ENCODE results near the gene SBSN.

SBSN gene

DNA sequence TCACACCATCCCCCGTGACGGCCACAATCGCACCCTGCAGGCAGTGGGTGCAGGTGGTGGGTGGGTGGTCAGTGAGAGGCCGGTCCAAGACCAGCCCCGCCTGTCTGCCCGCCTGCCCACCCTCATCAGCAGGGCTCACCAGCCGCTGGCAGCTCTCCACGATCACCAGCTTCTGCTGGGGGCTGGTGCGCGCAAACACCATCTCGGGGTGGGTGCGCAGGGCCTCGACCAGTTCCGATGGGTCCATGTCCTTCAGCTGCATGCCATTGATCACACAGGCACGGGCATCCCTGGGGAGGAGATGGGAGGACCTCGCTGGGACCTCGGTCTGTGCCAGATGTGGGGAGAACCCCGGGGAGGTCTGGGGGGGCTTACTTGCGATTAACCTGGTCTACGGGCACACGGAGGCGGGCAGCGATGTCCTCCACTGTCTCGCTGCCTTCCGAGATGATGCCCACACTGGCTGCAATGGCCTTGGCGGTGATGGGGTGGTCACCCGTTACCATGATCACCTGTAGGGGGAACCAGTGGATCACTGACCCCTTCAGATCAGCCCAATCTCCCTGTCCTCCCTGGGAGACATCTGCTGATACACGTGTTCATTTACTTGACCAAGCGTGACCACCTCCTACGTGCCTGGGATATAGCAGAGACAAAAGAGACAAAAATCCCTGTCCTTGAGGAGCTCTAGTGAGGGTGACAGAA, 27.3 kb upstream of the SBSN start:
- no peak for DNase-seq (ENCODE audit: low spot score)

DNA sequence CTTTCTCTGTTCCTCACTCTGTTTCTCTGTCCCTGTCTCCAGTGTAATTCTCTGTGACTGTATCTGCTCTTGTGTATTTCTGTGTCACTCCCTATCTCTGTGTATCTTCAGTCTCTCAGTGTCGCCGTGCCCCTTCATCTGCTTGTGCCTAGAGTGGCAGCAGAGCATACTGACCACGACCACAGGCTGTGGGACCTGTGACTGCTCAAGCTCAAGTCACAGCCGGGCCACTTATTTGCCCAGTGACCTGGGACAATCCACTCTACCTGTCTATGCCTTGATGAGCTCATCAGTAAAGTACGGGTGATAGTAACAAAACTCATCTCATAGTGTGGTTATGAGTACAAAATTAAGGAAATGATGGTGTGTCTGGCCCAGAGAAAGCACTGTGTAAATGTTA, 26.0 kb upstream of the SBSN start:
- no peak for DNase-seq (ENCODE audit: low spot score)

DNA sequence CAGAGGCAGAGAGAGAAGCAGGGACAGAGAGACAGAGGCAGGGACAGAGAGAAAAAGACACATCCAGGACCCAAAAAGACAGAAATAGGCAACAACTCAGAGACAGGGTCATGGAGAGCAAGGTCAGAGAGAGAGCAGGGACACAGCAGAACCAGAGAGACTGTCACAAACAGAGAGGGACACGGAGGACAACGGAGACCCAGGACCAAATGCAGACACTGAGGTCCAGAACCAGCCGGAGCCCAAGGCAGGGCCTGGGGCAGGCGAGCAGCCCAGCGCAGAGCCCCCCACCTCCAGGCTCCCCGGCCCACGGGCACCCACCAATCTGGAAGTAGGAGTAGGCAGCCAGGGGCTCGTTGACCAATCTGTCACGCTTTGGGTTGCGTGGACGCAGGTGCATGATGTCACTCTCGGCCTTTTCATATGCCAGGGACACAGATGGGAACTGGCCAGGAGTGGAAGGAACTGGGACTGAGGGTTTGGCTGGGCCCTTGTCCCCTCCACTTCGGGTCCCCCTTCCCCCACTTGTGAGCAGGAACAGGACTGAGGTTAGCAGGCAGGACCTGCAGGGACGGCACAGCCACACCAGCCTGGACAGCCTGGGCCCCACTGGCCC, 25.4 kb upstream of the SBSN start:
- no peak for DNase-seq (ENCODE audit: low spot score)

DNA sequence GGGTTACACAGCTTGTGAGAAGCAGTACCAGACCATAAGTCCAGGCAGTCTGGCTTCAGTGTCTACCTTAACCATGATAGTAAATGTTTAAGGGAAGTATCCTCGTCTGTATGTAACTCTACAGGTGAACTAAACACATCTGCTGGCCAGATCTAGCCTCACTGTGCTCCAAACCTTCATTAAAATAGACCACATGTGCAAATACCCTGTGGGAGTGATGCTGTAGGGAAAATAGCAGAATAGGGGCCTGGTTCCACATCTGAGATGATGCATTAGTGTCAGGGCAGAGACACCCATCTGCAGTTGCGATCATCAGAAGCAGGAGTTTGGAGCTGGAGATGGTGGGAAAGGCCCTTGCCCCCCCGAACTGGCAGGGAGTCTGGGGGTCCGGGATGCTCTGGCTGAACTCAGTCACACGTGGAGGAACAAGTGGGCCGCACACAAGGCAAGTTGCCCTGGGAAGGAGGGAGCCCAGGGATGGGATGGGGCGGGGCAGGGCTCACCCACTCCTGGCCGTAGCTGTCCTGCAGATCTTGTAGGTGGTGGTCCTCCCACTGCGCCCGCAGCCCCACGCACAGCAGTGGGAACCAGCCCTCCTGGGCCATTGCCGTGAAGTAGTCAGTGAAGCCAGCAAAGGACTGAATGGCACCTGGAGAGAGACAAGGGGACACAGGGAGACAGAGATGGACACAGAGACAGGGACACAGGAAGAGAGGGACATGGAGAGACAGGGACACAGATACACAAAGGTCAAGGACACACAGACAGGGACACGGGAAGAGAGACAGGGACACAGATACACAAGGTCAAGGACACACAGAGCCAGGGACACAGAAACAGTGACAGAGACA, 24.6 kb upstream of the SBSN start:
- DNase-seq (ENCODE audit: low spot score): no peak

DNA sequence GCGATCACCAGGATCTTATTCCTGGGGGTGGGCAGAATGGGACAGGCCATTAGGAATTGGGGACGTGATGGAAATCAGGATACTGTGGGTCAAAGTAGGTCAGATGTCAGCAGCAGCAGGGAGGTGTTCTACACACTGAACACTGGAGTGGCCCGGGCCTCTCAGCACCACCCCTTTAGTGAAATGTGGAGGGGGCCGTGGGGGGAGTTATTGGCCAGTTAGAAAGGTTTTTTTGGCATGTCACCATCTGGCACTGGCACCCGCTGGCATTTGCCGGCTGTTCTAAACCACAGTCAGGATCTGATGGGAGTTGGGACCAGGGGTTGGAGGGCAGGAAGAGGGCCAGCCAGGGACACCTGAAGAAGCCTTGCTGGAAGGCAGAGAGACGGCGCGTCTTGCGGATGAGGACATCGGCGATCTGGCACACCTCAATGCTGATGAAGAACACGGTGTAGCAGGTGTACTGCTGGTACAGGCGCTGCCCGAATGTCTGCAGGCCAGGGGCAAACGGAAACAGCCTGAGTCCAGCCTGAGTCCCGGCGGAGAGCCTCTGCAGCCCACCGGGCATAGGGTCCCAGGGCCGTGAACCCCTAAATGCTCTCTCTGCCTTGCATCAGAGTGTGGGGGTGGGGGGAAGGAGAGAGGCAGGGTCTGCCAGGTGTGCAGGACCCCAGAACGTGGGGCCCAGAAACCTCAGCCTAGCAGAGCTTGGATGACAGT, 23.1 kb upstream of the SBSN start:
- no peak for DNase-seq (ENCODE audit: low spot score)

DNA sequence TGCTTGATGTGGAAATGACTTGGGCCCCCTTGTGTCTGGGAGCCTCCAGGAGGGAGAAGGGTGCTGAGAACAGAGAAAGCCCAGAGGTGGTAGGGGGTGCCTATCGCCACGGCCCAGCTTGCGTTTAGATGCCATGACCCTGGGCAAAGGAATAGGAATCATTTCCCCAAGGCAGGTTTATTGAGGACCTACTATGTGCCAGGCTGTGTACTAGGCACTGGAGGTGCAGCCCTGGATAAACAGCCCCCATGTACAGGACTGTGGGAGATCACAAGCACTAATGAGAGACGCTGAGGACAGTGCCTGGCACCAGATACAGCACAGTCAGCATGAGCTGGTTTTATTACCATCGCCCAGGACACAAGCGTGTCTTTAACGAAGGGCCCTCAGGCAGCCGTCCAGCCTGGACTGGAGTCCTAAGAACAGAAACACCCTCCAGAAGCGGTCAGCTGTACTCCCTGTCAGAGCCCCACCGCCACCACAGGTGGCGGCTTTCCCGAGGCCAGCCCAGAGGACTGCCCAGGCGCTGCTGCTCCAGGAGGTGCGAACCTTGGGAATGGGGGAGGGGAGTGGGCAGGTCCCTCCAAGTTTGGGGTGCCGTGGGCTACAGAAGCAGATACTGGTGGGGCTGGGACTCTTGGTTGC, 21.9 kb upstream of the SBSN start:
- no peak for DNase-seq (ENCODE audit: low spot score)

DNA sequence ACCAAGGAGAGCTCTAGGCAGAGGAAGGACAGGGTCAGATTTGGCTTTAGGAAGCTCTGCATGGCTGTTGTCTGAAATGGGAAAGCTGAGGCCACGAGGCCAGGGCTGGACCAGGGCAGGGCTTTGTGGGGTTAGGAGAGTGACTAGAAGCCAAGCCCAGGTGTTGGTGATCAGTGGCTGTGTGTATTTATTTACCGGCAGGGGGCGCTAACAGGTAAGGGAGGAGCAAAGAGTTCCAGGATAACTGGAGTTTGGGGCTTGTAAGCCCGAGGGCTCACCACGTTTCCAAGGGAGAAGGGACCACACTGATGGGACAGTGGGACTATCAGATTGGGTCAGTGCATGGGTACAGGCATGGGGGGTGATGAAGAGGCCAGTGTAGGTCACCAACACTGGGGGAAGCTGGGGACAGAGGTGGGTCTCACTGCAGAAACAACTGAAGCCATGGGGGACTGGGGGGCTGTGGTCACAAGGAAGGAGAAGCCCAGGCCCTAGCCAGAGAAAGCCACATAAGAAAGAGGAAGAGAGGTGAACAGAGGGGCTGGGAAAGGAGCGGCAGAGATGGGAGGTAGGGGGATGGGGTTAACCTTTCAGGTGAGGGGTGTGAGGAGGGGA, 21.2 kb upstream of the SBSN start:
- DNase-seq (ENCODE audit: low spot score): peak; percentile 56

DNA sequence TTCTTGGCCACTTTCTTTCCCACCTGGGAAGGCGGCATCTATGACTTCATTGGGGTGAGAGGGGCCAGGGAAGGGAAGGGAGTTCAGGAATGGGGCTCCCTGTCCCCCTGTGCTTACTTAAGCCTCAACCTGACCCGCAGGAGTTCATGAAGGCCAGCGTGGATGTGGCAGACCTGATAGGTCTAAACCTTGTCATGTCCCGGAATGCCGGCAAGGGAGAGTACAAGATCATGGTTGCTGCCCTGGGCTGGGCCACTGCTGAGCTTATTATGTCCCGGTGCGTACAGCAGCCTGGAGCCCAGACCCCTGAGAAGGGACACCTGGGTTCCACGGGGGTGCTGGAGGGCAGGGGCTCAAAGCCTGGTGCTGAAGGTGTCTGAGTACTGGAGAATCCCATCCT, 18.4 kb upstream of the SBSN start:
- DNase-seq (ENCODE audit: low spot score): no peak

DNA sequence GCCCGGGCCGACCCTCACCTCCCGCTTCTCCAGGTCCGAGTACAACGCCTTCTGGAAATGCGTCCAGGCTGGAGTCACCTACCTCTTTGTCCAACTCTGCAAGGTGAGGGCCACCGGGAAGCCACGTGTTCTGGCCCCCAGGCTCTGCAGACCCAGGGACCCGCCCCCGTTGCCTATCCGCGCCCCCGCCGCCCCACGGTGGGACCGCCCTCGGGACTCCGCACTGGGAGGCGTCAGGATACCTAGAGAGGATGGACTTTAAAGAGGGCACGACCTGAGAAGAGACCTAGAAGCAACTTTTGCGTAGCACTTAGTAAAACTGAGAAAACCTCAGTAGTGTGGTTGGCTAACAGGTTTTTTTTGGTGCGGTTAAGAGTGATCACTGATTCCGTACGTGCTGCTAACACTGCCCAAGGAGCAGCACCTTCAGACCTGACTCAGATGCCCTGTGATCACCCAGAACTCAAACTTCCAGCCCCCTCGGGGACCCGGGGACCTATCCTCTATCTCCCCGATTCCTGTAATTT, 17.8 kb upstream of the SBSN start:
- DNase-seq (ENCODE audit: low spot score): no peak

DNA sequence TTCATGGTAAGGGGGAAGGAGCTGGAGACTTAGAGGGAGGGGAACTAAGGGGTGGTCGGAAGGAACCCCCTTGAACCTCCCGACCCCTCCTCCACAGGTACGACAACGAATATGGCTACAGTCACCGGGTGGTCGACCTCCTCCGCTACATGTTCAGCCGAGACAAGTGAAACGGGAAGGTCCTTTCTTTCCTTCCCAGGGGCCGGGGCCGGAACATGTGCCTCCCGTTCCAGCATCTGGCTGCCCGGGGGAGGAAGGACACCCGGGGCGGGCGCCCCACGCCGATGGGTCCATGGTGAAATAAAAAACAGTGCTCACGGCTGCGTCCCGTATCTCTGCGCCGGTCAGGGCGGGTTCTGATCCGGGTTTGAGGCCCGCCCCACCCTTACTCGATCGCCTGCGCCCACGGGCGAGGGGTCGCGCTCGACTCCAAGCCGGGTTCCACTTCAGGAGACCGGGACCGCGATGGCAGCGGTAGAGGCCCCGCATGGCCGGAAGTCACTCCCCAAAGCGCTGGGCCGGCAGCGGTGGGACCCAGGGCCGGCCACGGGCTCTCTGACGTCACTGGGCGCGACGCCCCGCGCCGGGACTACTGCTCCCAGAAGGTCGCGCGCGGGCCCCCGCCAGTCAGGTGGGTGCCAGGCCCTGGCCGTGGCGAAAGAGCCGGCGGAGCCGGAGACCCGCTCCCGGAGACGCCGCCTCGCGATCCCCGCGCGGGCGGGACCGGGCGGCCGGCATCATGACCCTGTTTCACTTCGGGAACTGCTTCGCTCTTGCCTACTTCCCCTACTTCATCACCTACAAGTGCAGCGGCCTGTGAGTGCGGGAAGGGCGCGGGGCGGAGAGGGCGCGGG, 17.1 kb upstream of the SBSN start, which contains the start of gene TMEM147:
Gene TMEM147 (plus strand): TSS at position 626 of the 854 bp plus-strand sequence. CDS start 114 bp downstream, at position 740.
- DNase-seq (ENCODE audit: low spot score): peak; percentile 73

DNA sequence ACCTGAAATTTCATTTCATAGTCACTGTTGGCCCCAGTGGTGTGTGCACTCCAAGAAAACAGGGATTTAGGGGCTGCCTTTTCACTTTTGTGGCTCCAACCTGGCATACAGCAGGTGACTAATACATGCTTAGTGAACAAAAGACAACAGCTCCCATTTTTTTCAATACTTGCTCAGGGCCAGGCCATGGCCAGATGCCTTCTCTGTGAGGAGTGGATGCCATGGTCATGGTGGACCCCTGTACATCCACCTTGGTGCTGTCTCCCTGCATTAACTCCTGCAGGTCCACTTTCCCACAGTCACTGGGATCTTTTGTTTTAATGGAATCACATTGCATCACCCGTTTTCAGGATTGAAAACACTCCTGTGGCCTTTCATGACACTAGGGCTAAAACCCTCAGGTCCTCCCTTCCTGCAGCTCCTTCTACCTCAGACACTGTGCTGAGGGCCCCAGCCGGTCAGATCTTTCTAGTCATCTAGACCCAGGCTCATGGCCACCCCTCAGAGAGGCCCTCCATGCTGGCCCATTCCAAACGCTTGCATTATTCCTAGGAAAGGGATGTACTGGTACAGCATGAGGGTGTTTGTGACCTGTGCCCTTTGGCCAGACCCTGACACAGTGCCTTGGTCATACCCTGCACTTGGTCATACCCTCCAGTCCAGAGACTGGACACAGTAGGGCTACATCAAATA, 16.1 kb upstream of the SBSN start:
- DNase-seq (ENCODE audit: low spot score): no peak

DNA sequence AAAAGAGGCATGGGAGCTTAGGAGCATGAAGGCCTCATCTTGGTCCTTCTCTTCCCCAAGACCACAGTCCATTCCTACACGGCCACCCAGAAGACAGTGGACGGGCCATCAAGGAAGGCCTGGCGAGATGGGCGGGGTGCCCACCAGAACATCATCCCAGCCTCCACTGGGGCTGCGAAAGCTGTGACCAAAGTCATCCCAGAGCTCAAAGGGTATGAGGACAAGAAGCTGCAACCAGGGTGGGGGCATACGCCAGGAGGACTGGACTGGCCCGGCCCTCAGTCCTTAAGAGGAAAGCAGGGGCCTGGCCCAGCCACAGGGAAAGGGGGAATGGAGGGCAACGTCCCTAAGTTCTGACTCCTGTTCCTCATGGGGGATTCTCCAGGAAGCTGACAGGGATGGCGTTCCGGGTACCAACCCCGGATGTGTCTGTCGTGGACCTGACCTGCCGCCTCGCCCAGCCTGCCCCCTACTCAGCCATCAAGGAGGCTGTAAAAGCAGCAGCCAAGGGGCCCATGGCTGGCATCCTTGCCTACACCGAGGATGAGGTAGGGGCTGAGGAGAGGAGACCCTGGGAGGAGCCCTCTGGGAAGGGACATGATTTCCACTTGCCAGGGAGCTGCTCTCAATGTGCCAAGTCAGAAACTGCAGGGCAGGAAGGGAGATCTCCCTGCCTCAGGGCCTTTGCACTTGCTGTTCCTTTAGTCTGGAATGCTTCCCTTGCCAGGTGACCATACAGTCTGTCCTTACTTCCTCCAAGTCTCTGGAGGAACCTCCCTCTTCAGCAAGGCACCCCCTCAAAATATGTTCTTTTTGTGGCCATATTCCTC, 15.4 kb upstream of the SBSN start:
- no peak for DNase-seq (ENCODE audit: low spot score)

DNA sequence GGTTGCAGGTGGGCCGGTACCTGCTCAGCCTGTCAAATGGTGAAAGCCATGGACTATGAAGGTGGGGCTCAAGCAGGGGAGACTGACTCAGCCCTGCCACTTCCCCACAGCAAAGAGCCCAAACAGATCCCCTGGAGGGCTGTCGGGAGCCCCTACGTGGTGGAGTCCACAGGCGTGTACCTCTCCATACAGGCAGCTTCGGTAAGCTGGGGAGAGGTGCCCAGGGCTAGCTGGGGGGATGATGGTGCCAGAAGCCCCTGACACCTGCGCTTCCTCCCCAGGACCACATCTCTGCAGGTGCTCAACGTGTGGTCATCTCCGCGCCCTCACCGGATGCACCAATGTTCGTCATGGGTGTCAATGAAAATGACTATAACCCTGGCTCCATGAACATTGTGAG, 14.1 kb upstream of the SBSN start:
- DNase-seq (ENCODE audit: low spot score): no peak

DNA sequence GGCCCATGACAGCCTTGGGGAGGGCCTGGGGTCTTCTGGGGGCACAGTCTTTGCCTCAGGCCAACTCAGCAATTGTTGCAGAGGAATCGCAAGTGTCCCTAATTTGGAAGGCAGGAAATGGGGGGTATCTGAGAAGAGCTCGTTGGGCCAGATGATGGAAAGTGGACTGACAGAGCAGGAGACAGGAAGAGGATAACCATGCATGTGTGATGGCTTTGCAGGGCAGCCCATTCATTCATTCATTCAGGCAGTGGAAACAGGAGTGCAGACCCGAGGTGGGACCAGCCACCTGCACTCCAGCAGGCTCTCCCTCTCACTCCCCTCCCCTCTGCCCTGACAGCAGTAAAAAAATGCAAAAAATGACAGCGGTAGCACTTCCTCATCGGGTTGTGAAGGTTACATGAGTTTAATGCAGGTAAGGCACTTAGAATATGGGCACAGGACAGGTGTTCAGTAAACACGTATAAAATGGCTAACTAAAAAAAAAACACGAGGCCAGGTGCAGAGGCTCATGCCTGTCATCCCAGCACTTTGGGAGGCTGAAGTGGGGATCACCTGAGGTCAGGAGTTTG, 12.3 kb upstream of the SBSN start:
- DNase-seq (ENCODE audit: low spot score): no peak

DNA sequence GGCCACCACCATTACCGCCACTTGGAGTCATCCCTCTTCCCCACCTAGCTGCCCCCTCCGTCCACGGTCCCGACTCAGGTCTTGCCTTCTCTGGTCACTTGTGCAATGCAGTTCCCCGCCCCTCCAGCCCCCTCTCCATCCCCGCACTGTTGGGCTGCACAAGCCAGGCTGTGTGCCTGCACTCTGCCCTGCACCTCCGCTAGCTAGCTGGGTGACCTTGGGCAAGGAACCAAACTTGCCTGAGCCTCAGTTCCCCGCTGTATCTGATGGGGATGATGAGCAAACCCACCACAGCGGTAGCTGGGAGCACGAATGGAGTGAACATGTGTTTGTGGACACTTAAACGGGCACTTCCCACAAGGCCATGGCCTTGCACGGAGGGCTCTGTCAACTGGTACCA, 11.7 kb upstream of the SBSN start:
- no peak for DNase-seq (ENCODE audit: low spot score)

DNA sequence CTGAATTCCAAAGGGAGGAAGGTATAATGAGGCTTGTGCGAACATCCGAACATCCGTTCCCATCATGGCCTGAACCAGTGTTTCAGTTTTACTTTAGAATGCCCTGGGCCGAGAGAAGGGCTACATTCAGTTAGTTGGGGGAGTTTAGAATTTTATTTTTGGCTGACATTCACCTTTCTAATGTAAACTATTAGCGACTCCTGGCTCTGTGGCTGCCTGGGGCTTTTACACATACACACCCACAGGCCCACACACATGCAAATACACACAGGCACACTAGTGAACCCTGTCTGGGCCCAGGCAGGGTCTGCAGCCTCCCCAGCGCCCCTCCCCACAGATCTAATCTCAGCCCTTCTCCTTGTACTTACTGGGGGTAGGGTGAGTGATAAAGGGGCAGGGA, 11.2 kb upstream of the SBSN start:
- no peak for DNase-seq (ENCODE audit: low spot score)

DNA sequence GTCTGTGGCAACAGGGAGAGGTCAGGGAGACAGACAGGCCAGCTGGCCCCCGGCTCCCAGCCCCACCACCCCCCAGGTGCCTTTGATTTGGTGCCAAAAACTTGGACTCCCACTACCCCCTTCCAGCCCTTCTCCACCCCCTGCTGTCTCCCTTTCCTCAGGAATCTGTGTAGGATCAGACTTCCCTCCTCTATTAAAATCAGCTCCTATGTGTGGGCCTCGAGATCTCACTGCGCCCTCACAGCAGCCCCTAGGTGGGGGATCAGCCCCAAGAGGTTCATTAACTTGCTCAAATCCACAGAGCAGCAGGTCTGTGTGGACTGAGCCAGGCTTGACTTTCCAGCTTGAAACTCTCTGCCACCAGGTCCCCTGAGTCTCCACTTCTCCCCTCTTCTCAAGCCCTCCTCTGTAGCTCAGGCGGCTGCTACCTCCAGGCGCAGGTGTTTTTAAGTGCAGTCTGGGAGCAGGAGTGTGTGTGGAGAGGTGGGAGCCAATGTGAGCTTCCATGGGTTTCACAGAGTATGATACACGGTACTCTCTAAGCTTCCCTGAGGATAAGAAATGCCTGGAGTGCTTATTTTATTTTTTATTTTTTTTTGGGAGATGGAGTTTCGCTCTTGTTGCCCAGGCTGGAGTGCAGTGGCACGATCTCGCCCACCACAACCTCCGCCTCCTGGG, 6.8 kb upstream of the SBSN start:
- DNase-seq (ENCODE audit: low spot score): no peak

Measured in kidney capillary endothelial cell (primary cell).